Measurements from ENCODE around the gene BDKRB2. TPM values are rescaled to one million over a fixed set of nuclear protein-coding genes. Genes with fewer than 3 reads are reported as not detected.

The BDKRB2 gene
- polyA plus RNA-seq, 3 donors, result 3.3 to 4.2 (median 3.6) TPM

- DNase-seq (ENCODE audit: low read depth in 3 of 3, low spot score in 2 of 3), result no peak
These were observed 28.4 kb upstream of the BDKRB2 start for GRCh38 chr14:96176275-96176674.

GRCh38 chr14:96176811-96177211, 27.8 kb upstream of the BDKRB2 start:
- DNase-seq (ENCODE audit: low read depth in 3 of 3, low spot score in 2 of 3), result no peak

DNA sequence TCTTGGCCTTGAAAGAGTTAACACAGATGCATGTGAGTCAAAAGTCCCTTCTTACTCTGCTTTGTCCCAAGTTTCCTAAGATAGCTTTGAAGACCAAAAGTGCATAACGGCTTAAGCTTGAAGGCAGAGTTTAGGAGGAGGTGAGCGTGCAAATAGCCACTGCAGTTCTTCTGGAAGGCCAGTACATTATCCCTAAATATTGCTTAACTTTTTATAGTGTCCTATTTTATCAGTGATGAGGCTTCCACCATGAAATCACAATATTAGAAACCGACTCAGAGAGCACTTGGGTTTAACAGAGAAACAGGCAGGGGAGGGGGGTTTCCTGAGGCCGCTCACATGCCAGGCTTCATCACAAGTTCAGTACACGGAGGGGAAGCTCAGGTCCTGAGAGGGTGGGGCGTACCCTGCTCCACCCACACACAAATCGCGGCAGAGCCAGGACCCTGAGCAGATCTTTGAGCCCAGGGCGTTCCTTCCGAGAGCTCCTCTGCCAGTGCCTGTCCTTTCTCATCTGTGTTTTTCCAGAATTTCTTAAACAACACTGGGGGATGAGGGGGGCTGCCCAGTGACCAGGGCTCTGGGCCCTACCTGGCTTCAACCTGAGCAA, 26.8 kb upstream of the BDKRB2 start:
- DNase-seq (ENCODE audit: low read depth in 3 of 3, low spot score in 2 of 3), result no peak

- no peak for DNase-seq (ENCODE audit: low read depth in 3 of 3, low spot score in 2 of 3)
These were observed 25.9 kb upstream of the BDKRB2 start for GRCh38 chr14:96178461-96179321.

DNA sequence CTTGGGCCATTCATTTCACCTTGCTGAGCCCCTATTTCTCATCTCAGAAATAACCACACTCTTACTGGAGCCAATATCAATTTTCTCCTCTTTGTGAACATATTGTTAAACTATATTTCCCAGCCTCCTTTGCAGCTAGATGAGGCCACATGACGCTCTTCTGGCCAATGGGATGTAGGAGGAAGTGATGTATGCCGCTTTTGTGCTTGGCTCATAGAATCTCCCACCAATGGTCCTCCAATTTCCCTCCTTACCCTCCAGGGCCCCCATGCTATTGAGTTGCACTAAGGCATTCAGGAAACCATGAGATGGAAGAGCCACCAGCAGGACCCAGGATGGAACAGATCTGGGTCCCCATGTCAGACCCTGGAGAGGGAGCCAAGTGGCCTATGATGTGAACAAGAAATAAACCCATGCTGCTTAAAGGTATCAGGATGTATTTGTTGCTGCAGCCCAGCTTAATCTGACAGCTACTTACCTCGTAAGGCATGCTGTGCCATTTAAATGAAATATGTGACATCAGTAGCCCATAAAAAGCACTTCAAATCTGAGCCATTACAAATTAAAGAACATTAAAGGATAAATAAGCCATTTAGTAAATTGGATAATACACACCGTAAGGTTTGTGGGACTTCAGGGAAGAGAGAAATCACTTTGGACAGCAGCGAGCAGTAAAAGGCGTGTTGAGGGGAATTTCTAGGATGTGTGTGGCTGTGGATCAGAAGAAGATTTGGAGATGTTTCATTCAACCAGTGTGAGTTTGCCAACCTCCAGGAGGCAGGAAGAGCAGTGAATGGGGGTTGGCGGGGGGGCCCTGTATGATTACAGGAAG, 24.4 kb upstream of the BDKRB2 start:
- no peak for DNase-seq (ENCODE audit: low read depth in 3 of 3, low spot score in 2 of 3)

- no peak for DNase-seq (ENCODE audit: low read depth in 3 of 3, low spot score in 2 of 3)
These were observed 23.2 kb upstream of the BDKRB2 start for GRCh38 chr14:96181186-96182056.

- no peak for DNase-seq (ENCODE audit: low read depth in 3 of 3, low spot score in 2 of 3)
These were observed 22.1 kb upstream of the BDKRB2 start for GRCh38 chr14:96182546-96182945.

GRCh38 chr14:96184737-96185136, 19.9 kb upstream of the BDKRB2 start:
- DNase-seq (ENCODE audit: low read depth in 3 of 3, low spot score in 2 of 3), result no peak

GRCh38 chr14:96187216-96188031, 17.2 kb upstream of the BDKRB2 start:
- no peak for DNase-seq (ENCODE audit: low read depth in 3 of 3, low spot score in 2 of 3)

DNA sequence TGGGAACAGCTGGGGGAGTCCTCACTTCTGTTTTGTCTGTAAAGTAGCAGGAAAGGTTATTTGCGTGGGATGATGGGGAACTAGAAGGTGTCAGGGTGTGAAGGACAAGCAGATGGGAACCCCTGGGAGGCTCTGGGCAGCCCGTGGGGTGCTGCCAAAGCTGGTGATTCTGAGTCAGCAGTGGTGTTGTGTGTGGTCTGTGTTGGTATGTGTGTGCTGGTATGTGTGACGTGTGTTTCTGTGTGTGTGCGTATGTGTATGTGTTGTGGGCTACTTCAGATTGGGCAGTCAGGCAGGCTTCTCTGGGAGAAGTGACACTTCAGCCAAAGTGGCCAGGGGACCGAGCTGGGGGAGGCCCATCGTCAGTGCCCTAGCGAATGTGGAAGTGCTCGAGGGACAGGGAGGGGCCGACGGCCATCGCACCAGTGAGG, 15.3 kb upstream of the BDKRB2 start:
- DNase-seq (ENCODE audit: low read depth in 3 of 3, low spot score in 2 of 3), result no peak

- no peak for DNase-seq (ENCODE audit: low read depth in 3 of 3, low spot score in 2 of 3)
These were observed 13.3 kb upstream of the BDKRB2 start for GRCh38 chr14:96191353-96191752.

- DNase-seq (ENCODE audit: low read depth in 3 of 3, low spot score in 2 of 3), result no peak
These were observed 12.7 kb upstream of the BDKRB2 start for GRCh38 chr14:96191841-96192462.

GRCh38 chr14:96192975-96193805, 11.4 kb upstream of the BDKRB2 start:
- no peak for DNase-seq (ENCODE audit: low read depth in 3 of 3, low spot score in 2 of 3)

- no peak for DNase-seq (ENCODE audit: low read depth in 3 of 3, low spot score in 2 of 3)
These were observed 10.4 kb upstream of the BDKRB2 start for GRCh38 chr14:96194262-96194656.

DNA sequence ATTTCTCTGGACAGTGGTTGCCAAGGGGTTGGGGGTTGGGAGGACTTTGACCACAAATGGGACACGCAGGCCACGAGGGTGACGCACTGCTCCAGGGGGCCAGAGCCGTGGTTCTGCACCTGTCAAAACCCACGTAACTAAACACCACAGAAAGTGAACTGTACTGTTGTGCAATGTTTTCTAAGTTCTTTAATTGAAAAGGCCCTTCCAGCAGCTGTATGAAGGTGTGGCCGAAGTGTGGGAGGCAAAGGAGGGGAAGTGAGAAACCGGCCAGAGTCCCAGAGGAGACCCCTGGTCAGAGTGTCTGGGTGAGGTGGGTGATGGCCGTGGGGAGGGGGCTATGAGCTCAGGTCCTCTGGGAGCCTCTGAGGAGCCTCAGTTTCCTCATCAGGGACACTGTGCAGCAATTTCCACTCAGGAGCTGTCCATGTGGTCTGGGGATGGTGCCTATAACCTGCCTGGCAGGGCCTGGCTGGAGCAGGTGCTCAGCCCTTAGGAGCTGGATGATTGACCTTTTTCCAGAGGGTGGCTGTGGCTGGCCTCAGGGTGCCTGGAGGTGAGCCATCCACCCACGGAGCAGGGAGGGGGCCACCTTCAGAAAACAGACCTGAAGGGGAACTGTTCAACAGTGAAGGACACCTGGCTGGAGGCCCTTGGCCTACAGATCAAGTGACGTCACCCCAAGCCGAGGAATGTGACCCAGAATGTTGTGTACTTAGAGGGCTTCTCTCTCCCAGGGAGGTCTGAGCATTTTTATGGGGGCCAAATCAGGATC, 9.8 kb upstream of the BDKRB2 start:
- DNase-seq (ENCODE audit: low read depth in 3 of 3, low spot score in 2 of 3), result no peak

GRCh38 chr14:96195441-96196081, 9.1 kb upstream of the BDKRB2 start:
- no peak for DNase-seq (ENCODE audit: low read depth in 3 of 3, low spot score in 2 of 3)

Data from right renal cortex interstitium (tissue), 3 donors.